Right lobe of liver (tissue), 6 donors: ENCODE measurements around the gene KIF25. TPM values are rescaled to one million over a fixed set of nuclear protein-coding genes. Genes with fewer than 3 reads are reported as not detected.

ENCODE experiments used
- ATAC-seq, 4 donors: fragments of 200-7000 bp; cut with Tn5 transposase; one replicate each; pipeline ENCODE4 v1.9.1; 2020; ENCODE audit warnings: mild to moderate bottlenecking in 4 of 4, moderate library complexity in 4 of 4
- DNase-seq, 3 donors: peaks; one replicate each; pipeline ENCODE4 v3.0.0-alpha.2; 2020
- H3K27ac ChIP-seq, 3 donors: fragments of 200-600 bp; one replicate each; pipeline ENCODE4 v1.8.0; 2022
- H3K27me3 ChIP-seq, 2 donors: fragments of 200-600 bp; one replicate each; pipeline ENCODE4 v1.8.0; 2022
- H3K36me3 ChIP-seq, 4 donors: fragments of 200-600 bp; sonication (generic) in 1 of 4; one replicate each; pipeline versions ENCODE4 v1.5.1 to v1.8.0; 2017 to 2022; ENCODE audit warnings: control low read depth in 1 of 4
- H3K4me1 ChIP-seq, 4 donors: fragments of 200-600 bp; sonication (generic) in 1 of 4; one replicate each; pipeline versions ENCODE4 v1.5.1 to v1.8.0; 2017 to 2022; ENCODE audit warnings: control low read depth in 1 of 4
- H3K4me3 ChIP-seq, 3 donors: fragments of 200-600 bp; one replicate each; pipeline ENCODE4 v1.8.0; 2022
- H3K9me3 ChIP-seq, 4 donors: fragments of 200-600 bp; sonication (generic) in 1 of 4; one replicate each; pipeline versions ENCODE4 v1.5.1 to v1.8.0; 2017 to 2022; ENCODE audit warnings: control low read depth in 1 of 4
- CTCF ChIP-seq, 4 donors: fragments of 200-600 bp in 3 of 4; fragments of 450-650 bp in 1 of 4; IDR thresholded peaks; one replicate each; pipeline versions ENCODE4 v1.5.1 to v1.8.0; 2016 to 2022; ENCODE audit warnings: antibody characterized with exemption in 4 of 4, mild to moderate bottlenecking in 2 of 4
- POLR2A ChIP-seq: fragments of 450-650 bp; IDR thresholded peaks from one replicate; pipeline ENCODE4 v1.6.1; 2017; ENCODE audit warnings: antibody characterized with exemption, mild to moderate bottlenecking
- WGBS: methylation state at CpG from one replicate; pipeline ENCODE4 v1.1.6; 2018; ENCODE audit warnings: low coverage, low lambda C conversion rate; ENCODE audit not compliant: insufficient coverage; ENCODE audit errors: missing lambda C conversion rate; 5-methylcytosine and 5-hydroxymethylcytosine counted together
- intact Hi-C, 2 donors: fragments of 100-400 bp; cut with DNase I; formaldehyde crosslinking; loops; one replicate each; pipeline versions ENCODE4 v1.11.2 to v1.14.1; 2022
- total RNA-seq, 6 experiments: library from RNA; depleted of rRNA in 2 of 6; stranded (reverse); fragments of >200 nt in 2 of 6; fragmentation: NEBNext Ultra II Directional in 3 of 6; extraction: Animal tissue kit (Norgen Biotek cat#: 25700) in 3 of 6; gene quantifications; one replicate each; pipeline versions ENCODE4 v1.1.0 to v1.2.4, GENCODE V29; 2016 to 2023
- donor health status: DM: no; HTN: yes; CAD: no.
- donor health status: DM: no; HTN: no; CAD: no.
- donor health status: DM: no; HTN: no; CAD: no.
- donor health status: DM: no; HTN: yes; CAD: no.
- donor health status: DM: no; HTN: yes; CAD: no.

The KIF25 gene
- total RNA-seq, 6 experiments from 2014 or later = 0.15 TPM; not detected in 5

- TF ChIP-seq POLR2A (no peak), CTCF (IDR thresholded peaks at IDR 0.05) (no peak)
- peak in 1 of 4 donors; percentile 9 for ATAC-seq
- intact Hi-C loops = no loop called here
- H3K27ac ChIP-seq = no peak overlapping the region
- H3K9me3 ChIP-seq = peaks cover 0 to 9% (median 0%) of the 10 kb centered on the region in 4 donors
- no peak for DNase-seq
- no peaks in the 10 kb centered on the region for H3K27me3 ChIP-seq
- 50% methylated on average over 6 of the region's 6 CpGs for WGBS
- no peaks in the 10 kb centered on the region for H3K4me1 ChIP-seq
- H3K4me3 ChIP-seq = no peak overlapping the region
- H3K36me3 ChIP-seq = no peaks in the 10 kb centered on the region
Observed at GRCh38 chr6:168037242-168037641, 39.8 kb downstream of the KIF25 start.

- Histone ChIP-seq H3K4me1 (no peaks in the 10 kb centered on the region), H3K27me3 (no peaks in the 10 kb centered on the region), H3K9me3 (peaks cover 0 to 9% (median 0%) of the 10 kb centered on the region in 4 donors), H3K27ac (no peak overlapping the region), H3K4me3 (no peak overlapping the region), H3K36me3 (no peaks in the 10 kb centered on the region)
- no peak for DNase-seq
- no peak for ATAC-seq
- TF ChIP-seq POLR2A (no peak), CTCF (IDR thresholded peaks at IDR 0.05) (no peak)
- WGBS = 78% methylated on average over 2 of the region's 5 CpGs
- intact Hi-C loops = no loop called here
Observed at GRCh38 chr6:168037856-168038255, 40.4 kb downstream of the KIF25 start.

- no peak overlapping the region for H3K4me3 ChIP-seq
- H3K9me3 ChIP-seq = peaks cover 0 to 9% (median 0%) of the 10 kb centered on the region in 4 donors
- TF ChIP-seq POLR2A (no peak), CTCF (IDR thresholded peaks at IDR 0.05) (no peak)
- intact Hi-C loops = no loop called here
- 78% methylated on average over 8 of the region's 13 CpGs for WGBS
- no peaks in the 10 kb centered on the region for H3K4me1 ChIP-seq
- ATAC-seq (no peak), DNase-seq (peak in 1 of 3 donors; percentile 40)
- no peaks in the 10 kb centered on the region for H3K27me3 ChIP-seq
- H3K36me3 ChIP-seq = no peaks in the 10 kb centered on the region
- no peak overlapping the region for H3K27ac ChIP-seq
Observed at GRCh38 chr6:168038576-168039140, 41.2 kb downstream of the KIF25 start.

- Histone ChIP-seq H3K9me3 (peaks cover 0 to 9% (median 0%) of the 10 kb centered on the region in 4 donors), H3K36me3 (no peaks in the 10 kb centered on the region), H3K4me3 (no peak overlapping the region), H3K4me1 (no peaks in the 10 kb centered on the region), H3K27me3 (no peaks in the 10 kb centered on the region), H3K27ac (no peak overlapping the region)
- ATAC-seq (no peak), DNase-seq (peak in 1 of 3 donors; percentile 18)
- intact Hi-C loops = no loop called here
- 97% methylated on average over 3 of the region's 4 CpGs for WGBS
- TF ChIP-seq POLR2A (no peak), CTCF (IDR thresholded peaks at IDR 0.05) (no peak)
Observed at GRCh38 chr6:168039301-168039700, 41.8 kb downstream of the KIF25 start.
